HG03520 (cell line): ENCODE results near the gene FMNL2.
A peak's percentile ranks its signal among the peaks of the same experiment; 100 is the strongest.

Experiments
- ATAC-seq: cut with Tn5 transposase; IDR thresholded peaks from one replicate; pipeline ENCODE4 v1.9.1; 2021; ENCODE audit warnings: mild to moderate bottlenecking, moderate library complexity; ENCODE audit not compliant: unreplicated experiment

Gene FMNL2

DNA sequence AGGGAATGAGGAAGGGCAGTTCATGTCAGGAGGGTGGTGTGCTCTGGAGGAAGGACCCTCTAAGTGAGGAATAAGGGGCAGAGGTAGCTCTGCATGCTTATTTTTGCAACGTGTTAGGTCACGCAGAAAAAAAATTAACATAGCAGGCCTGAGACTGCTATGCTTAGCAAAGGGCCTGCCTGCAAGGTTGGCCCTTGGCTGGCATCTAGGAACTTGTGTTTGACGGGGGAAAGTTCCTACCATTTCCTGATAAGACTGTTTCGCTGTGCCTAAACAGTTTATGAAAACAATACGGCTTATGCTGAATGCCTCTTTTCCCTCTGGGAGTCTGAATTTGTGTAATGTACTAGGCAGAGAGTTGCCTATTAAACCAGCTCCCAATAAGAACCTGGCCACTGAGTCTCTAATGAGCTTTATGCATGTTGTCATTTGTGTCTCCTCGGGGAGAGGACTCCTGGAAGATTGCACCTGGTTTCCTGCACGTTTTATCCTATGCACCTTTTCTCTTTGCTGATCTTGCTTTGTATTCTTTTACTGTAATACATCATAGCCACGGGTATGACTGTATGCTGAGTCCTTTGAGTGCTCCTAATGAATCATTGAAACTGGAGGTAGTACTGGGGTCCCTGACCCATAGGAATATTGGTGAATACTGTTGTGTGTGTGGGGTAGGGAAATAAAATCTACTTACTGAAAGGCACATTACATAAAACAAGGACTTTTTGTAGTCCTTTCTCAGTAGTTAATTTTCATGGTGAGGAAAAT lies 213.3 kb downstream of the FMNL2 start:
- no peak for ATAC-seq

DNA sequence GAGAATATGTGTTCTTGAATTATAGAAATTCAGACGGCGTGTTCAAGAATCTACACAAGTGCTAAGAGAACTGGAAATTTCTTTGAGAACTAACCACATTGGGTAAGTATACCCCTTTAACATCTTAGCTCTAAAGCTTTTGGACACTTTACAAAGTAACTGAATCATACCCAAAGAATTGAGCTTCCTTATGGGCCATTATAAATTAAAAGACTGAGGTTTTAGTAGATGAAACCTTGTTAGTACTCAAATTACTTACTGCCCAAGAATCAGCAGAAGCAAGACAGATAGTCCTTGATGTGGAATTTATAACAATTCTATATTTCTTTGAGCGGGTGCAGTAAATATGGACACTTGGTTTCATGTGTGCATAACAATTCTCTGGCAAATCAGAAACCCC lies 214.0 kb downstream of the FMNL2 start:
- ATAC-seq = no peak

DNA sequence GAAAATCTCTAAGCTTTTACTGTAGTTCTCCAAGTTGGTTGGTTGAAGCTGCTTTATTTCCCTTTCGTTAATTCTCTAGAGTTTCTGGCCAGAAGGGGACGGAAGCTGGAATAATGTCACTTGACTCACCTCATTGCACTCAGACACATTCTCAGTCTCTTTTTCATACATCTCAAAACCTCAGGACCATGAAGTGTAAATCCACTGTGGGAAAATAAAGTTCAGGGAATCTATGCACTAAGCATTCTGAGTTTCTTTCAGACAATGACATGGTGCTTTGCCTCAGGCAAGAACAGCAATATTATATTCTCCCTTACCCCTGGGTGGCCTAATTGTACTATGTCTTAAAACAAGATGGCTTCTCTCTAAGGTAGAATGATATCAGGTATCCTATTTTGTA lies 214.4 kb downstream of the FMNL2 start:
- ATAC-seq = no peak

DNA sequence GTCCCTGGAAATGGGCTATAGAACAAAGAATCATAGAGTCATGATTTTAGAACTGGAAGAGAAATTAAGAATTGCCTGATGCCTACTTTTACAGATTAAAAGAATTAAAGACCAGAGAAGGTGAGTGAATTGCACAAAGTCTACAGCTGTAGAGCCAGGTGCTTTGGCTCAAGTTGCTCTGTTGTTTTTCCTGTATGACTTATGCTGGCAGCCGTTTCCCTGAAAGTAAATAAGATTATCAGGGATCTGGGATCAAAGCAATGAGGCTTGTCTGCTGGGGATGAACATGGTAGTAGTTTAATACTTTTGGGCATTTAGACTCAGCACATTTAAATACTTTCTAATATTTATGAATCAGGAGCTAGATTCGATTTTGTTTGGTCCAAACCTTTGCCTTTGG lies 215.4 kb downstream of the FMNL2 start:
- no peak for ATAC-seq

DNA sequence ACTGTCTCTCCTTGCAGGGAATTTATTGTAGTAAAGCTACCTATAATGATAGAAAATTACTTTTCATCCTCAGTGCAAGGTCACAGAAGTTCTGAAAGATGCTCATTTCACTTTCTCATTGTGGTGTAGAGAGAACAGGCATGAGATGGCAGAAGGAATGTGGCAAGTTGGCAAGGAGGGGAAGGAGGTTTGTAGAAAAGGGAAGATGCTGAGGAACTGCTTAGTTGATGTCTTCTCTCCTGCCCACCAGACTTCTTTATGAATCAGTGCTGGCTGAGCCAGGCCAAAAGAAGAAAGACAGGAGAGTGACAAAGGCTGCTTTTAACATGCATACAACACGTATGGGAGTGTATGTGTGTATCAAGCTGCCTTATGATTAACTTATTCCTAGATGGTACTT lies 217.9 kb downstream of the FMNL2 start:
- ATAC-seq = no peak

DNA sequence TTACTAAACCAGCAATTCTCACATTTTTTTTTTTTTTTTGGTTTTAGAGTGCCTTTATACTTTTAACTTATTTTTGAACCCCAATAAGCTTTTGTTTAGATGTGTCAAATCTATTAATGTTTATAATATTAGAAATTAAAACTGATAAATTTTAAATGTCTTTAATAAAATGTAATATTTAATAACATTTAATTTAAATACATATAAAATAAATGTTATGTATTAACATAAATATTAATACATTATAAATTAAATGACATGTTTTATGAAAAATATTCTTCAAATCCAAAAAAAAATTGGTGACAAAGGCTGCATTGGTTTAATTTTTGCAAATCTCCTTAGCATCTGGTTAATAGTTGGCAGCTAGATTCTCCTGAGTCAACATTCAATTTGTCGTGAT lies 218.5 kb downstream of the FMNL2 start:
- ATAC-seq = no peak

DNA sequence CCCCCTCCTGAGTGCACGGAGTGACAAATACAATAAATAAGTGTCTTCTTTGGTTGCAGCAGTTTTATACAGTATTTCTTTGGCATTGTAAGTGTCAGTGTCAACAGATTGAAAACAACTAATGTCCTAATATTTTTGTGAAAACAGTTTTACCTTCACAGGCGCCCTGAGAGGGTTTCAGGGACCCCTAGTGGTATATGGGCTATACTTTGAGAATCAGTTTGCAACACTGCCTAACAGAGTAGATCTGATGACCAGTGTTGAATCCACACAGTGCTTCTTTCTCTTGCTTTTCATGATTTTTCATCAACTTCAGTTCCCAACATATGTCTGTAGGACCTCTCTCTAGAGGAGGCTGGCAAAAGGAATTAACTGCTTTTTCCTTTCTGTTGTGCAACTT lies 220.1 kb downstream of the FMNL2 start:
- ATAC-seq = no peak

DNA sequence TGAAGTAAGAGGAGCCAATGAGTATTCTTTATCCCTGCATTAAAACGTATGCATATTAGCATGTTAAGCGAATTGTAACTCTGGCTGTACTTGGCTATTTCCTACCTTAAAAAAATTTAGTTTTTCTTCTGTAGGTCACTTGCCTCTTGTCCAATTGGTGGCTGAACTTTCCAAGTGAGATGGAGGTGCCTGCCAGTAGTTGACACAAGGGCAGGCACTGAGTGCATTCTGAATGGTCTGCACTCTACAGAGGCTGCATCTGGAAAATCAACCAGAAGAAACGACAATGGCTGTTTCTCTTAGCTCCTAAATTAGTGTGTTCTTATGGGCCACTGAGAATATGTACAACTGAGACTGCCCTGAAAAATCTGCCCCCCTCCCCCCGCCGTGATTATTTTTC lies 221.5 kb downstream of the FMNL2 start:
- no peak for ATAC-seq

DNA sequence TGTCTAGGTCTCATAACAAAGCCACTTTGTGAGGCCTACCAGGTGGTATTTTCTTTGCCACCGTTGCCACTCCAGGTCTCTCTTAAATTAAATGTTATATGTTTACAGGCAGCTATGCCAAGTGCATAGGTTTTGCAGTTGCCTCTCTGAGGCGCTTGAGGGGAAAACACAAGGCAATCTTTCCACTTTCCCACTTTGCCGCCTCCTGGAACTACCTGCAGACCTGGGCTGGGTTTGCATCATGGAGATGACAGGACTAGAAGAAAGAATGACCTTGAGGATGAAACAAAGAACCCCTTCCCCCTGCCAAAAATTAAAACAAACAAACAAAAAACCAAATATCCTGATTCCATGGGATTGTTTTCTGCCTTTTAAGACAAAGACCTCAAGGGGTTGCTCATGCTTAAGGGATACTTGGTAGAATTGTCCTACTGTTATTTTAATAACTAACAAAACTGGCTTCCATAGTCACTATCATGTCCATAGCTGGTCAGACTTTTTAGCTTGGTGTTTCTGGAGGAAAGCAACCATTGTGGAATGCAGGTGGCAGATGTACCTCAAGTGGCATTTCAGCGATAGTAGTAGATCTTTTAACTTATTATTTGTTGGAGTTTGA lies 222.4 kb downstream of the FMNL2 start:
- ATAC-seq = no peak

DNA sequence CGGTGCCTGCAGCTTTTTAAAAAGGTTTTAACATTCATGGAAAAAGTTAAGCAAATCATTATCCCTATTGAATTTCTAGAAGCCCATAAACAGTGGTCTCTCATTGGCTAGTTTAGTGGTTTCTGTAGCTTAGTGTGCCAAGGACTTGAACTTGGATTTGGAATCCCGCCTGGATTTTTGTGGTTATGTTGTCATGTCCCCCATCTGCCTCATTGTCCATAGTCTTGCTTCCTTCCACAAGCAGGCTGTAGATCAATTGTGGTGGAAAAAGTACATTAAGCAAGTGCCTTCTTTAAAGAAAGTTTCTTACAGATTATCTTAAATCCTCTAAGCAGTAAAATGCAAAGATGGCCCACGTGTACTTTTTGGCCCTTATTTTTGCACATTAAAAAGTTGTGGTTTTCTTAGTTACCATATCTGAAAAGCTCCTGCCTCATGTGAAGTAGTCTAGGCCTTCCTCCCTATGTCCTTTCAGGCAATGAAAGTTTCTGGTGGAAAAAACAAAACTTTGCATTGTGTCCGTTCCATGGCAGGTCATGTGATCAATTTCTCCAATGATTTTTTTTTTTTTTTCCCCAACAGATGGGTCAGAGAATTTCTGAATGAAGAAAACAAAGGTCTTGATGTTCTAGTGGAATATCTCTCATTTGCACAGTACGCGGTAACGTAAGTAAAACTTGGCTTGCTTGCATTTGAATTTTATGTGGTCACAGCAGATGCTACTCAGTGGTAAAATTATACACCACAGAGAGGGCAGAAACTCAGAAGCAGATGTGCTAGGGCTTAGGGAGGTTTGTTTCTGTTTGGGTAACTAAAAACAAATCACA lies 223.4 kb downstream of the FMNL2 start:
- no peak for ATAC-seq

DNA sequence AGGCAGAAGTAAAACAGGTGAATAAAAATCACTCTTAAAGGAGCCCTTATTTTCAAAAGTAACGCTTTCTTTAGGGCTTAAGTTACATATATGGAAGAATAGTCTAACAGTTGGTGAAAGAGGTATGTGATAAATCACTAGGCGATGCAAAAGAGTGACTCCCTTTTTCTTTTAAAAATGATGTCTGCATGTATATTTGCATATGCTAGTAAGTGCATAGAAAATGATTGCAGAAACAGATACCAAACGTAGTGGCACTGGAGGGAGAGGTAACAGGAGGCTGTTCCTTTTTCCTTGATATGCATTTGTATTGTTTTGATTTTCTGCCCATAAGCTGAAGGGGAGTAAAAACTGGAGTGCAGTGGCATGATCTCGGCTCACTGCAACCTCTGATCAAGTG lies 224.0 kb downstream of the FMNL2 start:
- no peak for ATAC-seq

DNA sequence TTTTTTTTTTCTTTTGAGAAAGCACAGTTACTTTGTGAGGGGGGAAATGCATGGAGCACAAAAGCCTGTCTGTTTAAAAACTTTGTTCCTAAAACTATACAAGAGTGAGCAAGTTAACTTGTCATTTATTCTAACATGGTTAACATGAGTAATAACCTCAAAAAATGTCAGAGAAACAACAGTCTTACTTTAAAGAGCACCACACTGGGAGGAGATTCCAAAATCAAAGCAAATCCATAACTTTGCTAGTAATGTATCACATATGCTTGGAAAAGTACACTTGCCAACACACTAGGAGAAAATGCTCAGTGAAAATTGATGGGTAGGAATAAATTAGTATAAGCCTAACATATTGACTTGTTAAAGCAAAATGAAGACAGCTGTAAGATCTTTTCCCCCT lies 225.2 kb downstream of the FMNL2 start:
- ATAC-seq = no peak

DNA sequence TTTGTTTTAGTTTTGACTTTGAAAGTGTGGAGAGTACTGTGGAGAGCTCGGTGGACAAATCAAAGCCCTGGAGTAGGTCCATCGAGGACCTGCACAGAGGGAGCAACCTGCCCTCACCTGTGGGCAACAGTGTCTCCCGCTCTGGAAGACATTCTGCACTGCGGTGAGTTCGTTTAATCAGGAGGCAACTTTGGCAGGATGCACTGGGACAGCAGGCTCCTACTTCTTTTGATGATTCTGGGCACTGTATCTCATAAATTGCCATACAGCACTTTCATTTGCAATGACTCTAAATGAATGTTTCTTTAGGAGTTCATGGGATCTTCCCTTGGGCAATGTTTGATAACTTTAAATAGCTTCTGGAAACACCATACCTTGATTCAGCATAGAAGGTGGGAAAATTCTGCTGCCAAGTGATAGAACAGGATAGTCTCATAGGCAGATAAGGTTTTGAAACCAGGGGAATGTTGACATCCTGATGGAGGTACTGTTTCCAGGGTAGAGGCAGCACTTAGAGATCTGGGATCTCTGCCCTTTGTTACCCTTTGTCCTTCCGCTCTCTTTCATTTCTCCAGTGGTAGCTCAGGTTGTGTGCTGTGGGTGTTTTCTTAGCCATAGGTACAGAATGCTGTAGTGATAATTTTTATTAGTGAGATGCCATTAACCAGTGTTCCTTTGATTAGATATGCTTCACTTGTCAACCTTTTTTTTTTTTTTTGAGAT lies 226.1 kb downstream of the FMNL2 start:
- ATAC-seq = no peak

DNA sequence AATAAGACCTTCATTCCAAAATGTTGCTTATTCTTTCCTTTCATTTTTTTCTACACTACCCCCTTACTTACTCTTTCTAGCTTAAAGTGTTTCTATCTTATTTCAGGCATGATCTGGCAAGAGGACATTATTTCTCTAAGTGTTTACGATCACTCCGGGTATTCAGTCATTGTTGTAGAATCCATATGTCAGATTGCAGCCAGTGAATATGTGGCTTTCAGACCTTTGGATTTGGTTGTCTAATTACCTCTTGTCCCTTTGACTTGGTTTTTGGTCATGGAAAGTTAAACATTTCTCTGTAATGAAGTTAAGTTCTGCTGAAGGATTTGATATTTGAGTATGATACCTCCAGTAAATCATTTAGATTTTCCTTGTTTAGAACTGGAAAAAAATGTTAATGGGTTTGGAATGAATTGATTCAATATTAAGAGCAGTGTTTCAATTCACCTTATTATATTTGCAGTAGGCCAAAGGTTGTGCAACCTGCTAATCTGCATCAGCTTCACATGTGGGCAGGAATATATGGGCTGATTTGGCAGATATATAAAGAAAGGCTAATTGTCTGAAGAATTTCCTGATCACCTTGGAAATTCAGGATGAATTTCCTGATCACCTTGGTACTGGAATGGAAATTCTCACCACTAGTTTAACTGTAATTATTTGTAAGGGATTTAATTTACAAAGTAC lies 227.4 kb downstream of the FMNL2 start:
- no peak for ATAC-seq

DNA sequence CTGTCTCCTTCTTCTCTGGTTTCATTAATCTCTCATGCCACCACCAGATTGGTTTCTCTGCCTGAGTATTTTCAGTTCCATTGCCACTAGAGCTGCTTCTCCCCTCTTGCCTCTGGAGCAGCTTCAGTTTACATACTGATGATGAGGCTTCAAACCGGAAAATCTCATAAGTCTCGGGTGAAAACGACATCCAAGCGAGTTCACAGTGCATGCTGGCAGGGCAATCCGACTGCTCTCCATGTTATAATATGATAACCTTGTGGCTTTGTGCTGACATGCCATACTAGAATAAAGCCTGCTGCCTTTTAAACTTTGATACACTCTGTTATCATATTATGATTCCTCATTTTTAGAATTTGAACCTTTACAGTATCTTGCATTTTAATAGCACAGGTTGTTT lies 228.8 kb downstream of the FMNL2 start:
- no peak for ATAC-seq

DNA sequence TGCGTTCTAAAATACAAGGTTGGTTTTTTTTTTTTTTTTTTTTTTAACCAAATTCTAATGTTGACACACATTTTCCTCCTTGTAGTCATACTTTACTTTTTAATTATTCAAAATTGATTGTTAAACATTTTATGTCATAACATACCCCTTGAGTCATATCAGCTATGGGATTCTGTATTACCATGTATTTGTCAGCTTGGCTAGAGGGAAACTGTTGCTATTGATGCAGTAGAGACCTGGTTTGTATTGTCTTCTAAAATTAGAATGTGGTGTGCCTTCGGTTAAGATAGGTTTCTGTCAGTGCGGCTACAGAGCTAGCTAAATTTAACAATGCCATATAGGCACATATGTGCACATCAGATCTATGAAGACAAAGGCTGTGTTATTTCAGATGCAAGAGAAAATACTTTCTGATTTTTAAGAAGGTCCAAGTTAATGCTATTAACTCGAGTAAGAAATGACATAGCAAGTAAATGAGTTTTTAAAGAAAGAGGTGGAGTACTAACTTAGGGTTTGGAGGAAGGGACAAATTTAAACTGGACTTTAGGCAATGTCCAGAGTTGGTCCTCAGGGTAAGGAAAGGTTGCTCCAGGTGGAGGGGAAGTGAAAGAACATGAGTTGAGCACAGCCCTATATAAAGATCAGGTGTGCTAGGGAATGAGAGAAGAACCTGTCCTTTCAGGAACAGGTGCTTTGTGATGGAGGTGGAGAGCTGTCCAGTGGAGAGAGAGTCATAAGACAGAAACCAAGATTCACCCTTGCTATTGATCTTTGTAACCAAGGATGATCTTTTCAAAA lies 230.0 kb downstream of the FMNL2 start:
- peak; percentile 92 for ATAC-seq

DNA sequence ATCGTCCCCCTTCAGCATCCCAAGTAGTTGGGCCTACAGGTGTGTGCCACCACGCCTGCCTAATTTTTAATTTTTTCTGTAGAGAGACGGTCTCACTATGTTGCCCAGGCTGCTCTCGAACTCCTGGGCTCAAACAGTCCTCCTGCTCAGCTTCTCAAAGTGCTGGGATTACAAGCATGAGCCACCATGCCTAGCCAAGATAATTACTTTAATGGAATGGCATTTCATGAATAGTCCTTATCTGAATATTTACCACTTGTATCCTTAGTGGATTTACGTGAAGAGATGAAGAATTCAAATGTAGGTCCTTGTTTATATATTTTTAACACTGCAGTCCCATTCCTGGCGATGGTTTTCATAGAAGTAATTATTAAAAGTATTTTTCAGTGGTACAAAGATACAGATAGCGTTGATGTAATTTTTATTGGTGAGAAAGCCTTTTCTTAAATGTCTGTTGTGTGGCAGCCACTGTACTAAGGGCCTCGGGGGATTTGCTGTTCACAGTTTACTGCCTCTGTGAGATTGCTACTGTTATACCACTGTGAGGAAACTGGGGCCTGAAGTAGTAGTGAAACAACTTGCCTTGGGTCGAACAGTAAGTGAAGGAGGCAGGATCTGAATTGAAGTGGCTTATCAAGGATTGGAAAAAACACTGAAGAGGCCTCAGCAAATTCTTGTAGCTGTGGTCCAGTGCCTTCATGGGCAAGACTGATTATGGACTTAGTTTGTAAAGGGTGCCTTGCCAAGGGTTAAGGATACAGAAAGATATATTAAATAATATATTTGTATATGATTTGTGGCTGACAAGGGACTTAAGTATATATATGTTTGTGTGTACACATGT lies 231.1 kb downstream of the FMNL2 start:
- ATAC-seq = peak; percentile 56

DNA sequence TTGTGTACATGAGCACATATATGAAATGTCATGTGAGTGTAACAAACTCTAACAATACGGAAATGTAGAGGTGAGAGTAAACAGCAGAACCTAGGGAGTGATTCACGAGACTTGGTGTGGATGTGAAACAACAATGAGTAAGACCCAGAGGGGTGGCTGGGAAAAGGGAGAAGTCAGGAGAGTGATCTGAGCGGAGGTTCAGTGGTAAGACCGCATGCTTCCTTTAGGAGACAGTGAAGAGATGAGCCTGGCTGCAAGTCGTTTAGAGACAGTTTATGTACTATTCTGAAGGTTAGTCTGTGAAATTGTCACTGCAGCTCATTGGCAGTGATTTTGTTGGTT lies 231.7 kb downstream of the FMNL2 start:
- peak; percentile 16 for ATAC-seq

DNA sequence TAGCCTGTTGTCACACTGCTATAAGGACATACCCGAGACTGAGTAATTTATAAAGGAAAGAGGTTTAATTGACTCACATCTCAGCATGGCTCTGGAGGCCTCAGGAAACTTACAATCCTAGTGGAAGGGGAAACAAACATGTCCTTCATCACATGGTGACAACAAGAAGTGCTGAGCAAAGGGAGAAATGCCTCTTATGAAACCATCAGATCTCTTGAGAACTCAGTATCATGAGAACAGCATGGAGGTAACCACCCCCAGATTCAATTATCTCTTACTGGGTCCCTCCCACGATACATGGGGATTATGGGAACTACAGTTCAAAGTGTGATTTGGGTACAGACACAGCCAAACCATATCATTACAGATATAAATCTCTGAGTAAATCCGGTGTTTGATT lies 233.6 kb downstream of the FMNL2 start:
- no peak for ATAC-seq
